ENCODE data around the gene CA10. TPM values are rescaled to one million over a fixed set of nuclear protein-coding genes. Genes with fewer than 3 reads are reported as not detected.

Gene CA10
- total and polyA plus RNA-seq, 7 donors: 0.28 to 2.9 (median 0.49) TPM; not detected in 2

DNA sequence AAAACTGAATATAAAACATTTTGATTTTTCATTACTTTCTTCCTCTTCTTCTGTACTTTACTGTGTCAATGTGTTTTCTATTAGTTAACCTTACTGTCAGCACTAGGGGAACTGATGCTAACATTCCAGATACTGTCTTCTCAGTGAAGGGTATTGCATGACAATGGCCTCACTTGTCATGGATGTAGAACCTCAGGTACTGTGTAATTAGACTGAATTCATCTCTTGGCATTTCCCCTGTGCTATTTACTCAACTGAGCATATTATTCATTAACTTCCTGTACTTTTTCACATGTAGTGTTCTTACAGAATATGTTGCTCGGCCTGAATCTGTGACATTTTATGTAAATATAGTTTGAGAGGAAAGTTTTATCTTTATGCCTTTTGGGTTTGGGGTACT lies 237.0 kb downstream of the CA10 start:
- Histone ChIP-seq H3K27me3 (no peaks in the 10 kb centered on the region), H3K4me3 (no peak overlapping the region), H3K9me3 (no peaks in the 10 kb centered on the region), H3K27ac (no peak overlapping the region), H3K36me3 (no peaks in the 10 kb centered on the region), H3K4me1 (no peaks in the 10 kb centered on the region)
- no peak for DNase-seq
- TF ChIP-seq POLR2AphosphoS5 (IDR thresholded peaks at IDR 0.05) (no peak), EP300 (IDR thresholded peaks at IDR 0.05) (no peak), POLR2A (IDR thresholded peaks at IDR 0.05) (no peak)
- TF ChIP-seq, protein P1, sequence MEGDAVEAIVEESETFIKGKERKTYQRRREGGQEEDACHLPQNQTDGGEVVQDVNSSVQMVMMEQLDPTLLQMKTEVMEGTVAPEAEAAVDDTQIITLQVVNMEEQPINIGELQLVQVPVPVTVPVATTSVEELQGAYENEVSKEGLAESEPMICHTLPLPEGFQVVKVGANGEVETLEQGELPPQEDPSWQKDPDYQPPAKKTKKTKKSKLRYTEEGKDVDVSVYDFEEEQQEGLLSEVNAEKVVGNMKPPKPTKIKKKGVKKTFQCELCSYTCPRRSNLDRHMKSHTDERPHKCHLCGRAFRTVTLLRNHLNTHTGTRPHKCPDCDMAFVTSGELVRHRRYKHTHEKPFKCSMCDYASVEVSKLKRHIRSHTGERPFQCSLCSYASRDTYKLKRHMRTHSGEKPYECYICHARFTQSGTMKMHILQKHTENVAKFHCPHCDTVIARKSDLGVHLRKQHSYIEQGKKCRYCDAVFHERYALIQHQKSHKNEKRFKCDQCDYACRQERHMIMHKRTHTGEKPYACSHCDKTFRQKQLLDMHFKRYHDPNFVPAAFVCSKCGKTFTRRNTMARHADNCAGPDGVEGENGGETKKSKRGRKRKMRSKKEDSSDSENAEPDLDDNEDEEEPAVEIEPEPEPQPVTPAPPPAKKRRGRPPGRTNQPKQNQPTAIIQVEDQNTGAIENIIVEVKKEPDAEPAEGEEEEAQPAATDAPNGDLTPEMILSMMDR (IDR thresholded peaks at IDR 0.05): no peak
- WGBS, 2 donors: 10 to 54% methylated on average over 1 of the region's 1 CpG
- intact Hi-C loops (cut with DNase I): no loop called here

DNA sequence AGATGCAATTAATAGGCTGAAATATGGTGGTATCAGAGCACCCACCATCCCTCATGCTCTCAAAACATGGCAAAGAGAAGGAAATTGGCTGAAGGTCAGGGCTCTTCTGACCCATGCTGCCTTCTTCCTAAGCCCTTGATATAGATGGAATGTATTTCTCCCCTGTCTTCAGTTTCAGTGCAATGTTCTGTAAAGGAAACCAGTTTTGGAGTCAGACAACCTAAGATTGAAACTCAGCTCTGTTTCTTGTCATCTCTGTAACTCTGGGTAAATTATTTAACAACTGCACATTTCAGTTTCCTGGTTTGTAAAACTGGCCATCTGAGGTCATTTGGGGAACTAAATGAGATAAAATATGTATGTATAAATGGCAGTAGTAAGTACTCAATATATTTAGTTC lies 243.9 kb downstream of the CA10 start:
- Histone ChIP-seq H3K27me3 (no peaks in the 10 kb centered on the region), H3K4me3 (no peak overlapping the region), H3K27ac (no peak overlapping the region), H3K4me1 (no peaks in the 10 kb centered on the region), H3K9me3 (no peaks in the 10 kb centered on the region), H3K36me3 (no peaks in the 10 kb centered on the region)
- TF ChIP-seq EP300 (IDR thresholded peaks at IDR 0.05): no peak
- no peak for DNase-seq
- intact Hi-C loops (cut with DNase I): no loop called here

DNA sequence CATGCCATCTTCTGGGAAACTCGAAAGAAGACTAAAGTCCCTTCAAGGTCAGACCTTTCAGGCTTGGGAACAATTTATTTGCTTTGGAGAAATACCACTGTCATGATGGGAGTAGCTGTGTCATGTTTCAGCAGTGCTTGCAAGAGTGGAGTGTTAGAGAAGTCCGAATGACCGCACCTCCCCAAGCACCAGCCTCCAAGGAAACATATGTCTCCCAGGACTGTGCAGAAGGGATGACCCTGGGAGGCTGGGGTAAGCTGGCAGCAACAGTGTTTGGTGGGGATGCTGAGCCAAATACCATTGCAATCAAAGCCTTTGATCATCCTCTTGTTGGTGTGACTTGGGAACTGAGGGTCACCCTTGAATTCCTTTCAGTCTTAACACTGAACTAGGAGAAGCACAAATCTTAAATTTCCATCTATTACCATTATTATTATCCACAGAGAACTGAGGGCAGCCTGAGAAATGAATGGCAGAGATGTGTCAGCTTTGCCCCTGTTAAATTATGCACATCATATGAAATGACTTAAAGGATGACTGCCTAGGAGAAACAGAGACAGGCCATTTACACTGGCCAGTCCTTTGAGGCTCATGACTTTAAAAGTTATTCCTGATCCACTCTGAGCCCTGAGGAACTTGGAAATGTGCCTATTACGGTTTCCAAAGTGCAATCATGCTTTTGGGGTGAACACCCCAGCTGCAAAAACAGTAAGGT lies 244.9 kb downstream of the CA10 start:
- no peak overlapping the region for H3K4me3 ChIP-seq
- 78 to 85% methylated on average over 4 of the region's 4 CpGs for WGBS, 2 donors
- H3K4me1 ChIP-seq: no peaks in the 10 kb centered on the region
- H3K27me3 ChIP-seq: no peaks in the 10 kb centered on the region
- H3K36me3 ChIP-seq: no peaks in the 10 kb centered on the region
- H3K9me3 ChIP-seq: no peaks in the 10 kb centered on the region
- TF ChIP-seq, protein P1 (IDR thresholded peaks at IDR 0.05): no peak
- TF ChIP-seq POLR2A (IDR thresholded peaks at IDR 0.05) (no peak), EP300 (IDR thresholded peaks at IDR 0.05) (no peak), POLR2AphosphoS5 (IDR thresholded peaks at IDR 0.05) (no peak)
- no peak overlapping the region for H3K27ac ChIP-seq
- intact Hi-C loops (cut with DNase I): no loop called here
- no peak for DNase-seq

DNA sequence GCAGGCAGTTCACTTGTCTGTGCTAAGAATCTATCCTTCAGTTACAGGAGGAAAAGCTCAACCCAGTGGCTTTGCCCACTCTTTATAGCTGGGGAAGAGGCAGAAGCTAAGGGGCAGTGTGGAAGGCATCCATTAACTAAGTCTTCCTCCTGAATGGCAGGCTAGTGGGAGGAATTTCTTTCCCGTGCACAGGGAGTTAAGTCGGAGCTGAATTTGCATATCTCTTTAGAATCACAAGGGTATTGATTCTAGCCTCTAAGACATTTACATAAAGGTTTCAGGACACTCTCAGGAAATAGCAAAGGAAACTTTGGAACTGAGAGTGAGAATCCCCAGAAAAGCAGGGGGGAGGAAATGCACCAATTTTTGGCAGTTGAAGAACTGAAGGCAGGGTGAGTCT lies 245.6 kb downstream of the CA10 start:
- intact Hi-C loops (cut with DNase I): no loop called here
- no peak overlapping the region for H3K4me3 ChIP-seq
- no peaks in the 10 kb centered on the region for H3K27me3 ChIP-seq
- TF ChIP-seq POLR2AphosphoS5 (IDR thresholded peaks at IDR 0.05) (no peak), POLR2A (IDR thresholded peaks at IDR 0.05) (no peak), EP300 (IDR thresholded peaks at IDR 0.05) (no peak)
- TF ChIP-seq, protein P1 (IDR thresholded peaks at IDR 0.05): no peak
- H3K4me1 ChIP-seq: no peaks in the 10 kb centered on the region
- H3K9me3 ChIP-seq: no peaks in the 10 kb centered on the region
- no peaks in the 10 kb centered on the region for H3K36me3 ChIP-seq
- DNase-seq: no peak
- WGBS, 2 donors: 41 to 82% methylated on average over 2 of the region's 2 CpGs
- no peak overlapping the region for H3K27ac ChIP-seq

DNA sequence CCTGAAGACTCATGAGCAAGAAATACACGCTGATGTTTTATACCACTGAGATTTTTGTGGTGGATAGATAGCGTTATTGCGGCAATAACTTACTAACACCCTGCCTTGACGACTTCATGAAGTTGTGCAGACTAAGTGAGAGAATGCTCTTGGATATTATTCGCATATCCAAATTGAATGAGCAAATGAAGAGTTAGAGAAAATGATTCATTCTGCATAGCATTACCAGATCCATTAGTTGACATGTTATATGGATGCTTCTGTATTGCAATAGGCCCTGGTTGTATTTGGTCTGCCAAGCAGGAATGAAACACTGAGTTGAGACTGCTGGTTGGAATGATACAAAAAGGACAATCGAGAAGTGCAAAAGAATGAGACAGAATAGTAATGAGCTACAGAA lies 247.3 kb downstream of the CA10 start:
- intact Hi-C loops (cut with DNase I): no loop called here
- no peak overlapping the region for H3K27ac ChIP-seq
- TF ChIP-seq POLR2AphosphoS5 (IDR thresholded peaks at IDR 0.05) (no peak), POLR2A (IDR thresholded peaks at IDR 0.05) (no peak), EP300 (IDR thresholded peaks at IDR 0.05) (no peak)
- TF ChIP-seq, protein P1 (IDR thresholded peaks at IDR 0.05): no peak
- H3K4me3 ChIP-seq: no peak overlapping the region
- no peak for DNase-seq
- H3K9me3 ChIP-seq: no peaks in the 10 kb centered on the region
- H3K4me1 ChIP-seq: no peaks in the 10 kb centered on the region
- no peaks in the 10 kb centered on the region for H3K27me3 ChIP-seq
- whole genome bisulfite sequencing, 2 donors: 92 to 93% methylated on average over 6 of the region's 6 CpGs
- H3K36me3 ChIP-seq: no peaks in the 10 kb centered on the region

Data from sigmoid colon (tissue), 7 donors.